Stimulated activated CD4-positive, alpha-beta T cell treated with anti-CD3 and anti-CD28 coated beads, Interleukin-2, amount 100 ng/mL, for 4 hours (primary cell): ENCODE results near the gene CR2.
A peak's percentile ranks its signal among the peaks of the same experiment; 100 is the strongest.
"Not testable (repeated sequence)": the region's sequence is repeated elsewhere in the genome, so short reads cannot be mapped to it uniquely, and the experiment has no call there.

Experiments used
- DNase-seq: peaks from one replicate; pipeline ENCODE4 v3.0.0-alpha.2; 2020; ENCODE audit warnings: low read depth

Gene CR2

DNA sequence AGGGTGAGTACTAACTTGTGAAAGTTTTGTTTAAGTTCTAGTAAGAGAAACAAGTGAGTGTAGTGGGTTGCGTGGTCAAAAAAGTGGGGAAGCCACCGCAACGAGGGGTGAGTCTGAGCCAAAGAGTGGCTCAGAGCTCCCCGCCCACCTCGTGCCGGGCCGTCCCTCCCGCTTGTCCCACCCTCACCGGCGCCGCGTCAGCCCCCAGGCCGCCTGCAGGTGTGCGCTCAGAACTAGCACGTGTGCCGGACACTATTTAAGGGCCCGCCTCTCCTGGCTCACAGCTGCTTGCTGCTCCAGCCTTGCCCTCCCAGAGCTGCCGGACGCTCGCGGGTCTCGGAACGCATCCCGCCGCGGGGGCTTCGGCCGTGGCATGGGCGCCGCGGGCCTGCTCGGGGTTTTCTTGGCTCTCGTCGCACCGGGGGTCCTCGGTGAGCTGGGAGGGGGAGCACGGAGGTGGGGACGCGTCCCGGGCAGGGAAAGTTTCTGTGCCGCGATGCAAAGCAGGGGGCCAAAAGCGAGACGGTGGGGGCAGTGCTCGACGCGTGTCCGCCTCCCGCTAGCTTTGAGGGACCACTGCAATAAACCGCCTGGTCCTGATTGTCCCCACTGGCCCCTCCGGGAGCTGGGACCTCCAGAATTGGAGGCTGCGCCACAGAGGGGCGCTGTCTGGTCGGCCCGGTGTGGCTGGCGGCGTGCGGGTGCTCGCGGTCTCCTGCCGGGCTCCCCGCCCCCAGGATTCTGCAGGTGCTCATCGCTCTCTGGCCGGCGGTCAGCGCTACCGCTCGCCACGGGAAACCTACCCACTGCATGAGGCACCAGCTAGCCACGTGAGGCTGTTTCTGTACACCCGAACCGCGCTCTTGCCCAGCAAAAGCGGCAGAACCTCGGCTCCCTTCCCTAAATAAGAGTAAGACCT is at the start of gene CR2:
Gene CR2 (plus strand): TSS at position 283 of the 919 bp plus-strand sequence. CDS start 91 bp downstream, at position 374.
- peak; percentile 29 for DNase-seq

DNA sequence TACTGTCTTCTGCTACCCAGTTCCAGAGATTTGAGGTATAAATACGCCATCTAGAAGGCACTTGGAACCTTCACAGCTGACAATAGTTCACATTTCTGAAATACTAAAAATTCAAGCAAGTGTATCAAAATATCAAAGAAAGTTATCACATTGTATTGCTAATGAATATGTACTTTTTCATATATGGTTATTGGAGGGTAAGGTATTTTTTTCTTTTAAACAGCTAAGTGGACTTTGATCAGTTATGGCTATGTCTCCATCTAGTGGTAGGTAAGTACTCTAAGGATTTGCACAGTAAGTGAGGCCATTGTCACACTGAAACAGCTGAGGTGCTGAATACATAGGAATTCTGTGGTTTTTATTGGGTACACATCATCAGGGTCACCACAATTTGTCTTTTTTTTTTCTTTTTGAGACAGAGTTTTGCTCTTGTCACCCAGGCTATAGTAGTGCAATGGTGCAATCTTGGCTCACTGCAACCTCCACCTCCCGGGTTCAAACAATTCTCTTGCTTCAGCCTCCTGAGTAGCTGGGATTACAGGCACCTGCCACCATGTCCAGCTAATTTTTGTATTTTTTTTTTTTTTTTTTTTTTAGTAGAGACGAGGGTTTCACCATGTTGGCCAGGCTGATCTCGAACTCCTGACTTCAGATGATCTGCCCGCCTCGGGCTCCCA is 49.1 kb upstream of the CR2 start:
- no peak for DNase-seq

DNA sequence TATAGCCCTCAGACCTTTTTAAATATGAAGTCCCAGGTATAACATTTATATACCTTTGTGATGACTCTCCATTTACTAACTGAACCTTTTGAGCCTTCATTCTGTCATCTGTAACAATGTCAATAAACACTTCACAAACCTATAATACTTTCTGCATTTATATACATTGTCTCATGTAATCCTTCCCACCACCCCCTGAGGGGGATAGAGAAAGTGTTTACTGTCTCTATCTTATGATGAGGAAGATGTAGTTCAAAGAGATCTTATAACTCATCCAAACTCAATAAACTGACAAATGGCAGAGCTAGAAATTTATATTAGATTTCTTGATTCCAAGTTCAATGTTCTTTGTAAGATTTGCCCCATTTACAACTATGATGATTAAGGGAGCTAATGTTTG is 48.3 kb upstream of the CR2 start:
- no peak for DNase-seq

DNA sequence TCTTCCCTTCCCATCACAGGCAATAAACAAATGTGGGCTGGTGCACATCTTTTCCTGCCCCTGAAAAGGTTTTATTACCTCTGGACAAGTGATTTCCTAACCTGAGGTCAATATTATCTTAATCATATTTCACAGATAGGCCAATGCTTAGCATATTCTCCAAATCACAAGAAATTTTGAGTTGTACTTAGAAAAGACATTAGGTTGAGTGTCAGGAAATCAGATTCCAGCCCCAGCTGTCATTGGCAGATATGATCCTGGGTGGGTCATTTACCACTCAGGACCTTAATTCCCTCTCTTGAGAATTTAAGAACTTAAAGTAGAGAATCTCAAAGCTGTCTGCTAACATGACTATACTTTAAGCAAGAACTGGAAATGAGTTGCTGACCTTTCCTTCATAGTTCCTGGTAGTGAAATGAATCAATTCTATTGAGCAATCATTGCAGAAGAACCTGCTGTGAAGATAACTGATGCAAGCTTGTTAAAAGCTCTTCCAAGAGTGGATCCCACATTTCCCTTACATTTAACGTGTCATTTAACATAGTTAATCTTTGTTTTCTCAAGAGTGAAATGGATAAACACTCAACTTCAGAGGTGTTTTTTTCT is 46.4 kb upstream of the CR2 start:
- no peak for DNase-seq

DNA sequence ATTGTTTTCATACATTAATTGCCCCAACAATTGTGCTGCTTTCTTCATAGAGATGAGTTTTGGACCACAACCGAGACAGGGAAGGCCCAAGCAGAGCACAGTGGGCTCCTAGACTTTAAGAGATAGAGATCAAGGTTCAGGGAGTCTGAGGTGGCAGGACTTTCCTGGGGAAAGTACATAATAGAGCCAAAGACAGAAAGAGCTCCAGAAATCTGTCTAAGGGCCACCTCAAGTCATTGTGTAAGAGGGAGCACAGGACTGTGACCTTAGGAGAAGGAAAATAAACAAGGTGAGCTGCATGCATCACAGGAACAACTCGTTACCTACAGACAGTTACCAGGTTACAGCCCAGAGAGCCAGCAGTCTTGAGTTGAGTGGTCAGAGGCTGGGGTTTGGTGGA is 41.3 kb upstream of the CR2 start:
- DNase-seq = no peak

DNA sequence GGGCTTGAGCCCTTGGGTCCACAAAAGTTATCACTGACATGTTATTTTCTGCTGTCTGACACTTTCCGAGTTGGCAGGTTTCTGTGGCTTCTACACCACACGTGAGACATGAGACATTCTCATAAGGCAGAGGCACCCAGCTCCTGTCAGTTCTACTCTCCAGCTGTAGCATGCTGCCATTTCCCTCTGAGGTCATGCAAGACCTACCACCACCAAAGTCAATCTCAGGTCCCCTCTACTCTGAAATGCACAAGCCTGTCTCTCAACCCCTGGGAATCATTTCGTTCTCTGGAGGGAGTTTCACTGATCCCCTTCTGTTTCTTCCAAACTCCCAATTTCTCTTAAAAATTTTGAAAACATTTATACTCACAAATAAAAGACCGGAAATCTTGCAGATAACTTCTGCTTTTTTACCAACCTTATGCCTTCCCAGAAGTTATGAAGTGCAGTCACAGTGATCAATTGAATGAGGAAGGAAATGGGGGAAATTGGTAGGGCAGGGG is 39.5 kb upstream of the CR2 start:
- DNase-seq = no peak

DNA sequence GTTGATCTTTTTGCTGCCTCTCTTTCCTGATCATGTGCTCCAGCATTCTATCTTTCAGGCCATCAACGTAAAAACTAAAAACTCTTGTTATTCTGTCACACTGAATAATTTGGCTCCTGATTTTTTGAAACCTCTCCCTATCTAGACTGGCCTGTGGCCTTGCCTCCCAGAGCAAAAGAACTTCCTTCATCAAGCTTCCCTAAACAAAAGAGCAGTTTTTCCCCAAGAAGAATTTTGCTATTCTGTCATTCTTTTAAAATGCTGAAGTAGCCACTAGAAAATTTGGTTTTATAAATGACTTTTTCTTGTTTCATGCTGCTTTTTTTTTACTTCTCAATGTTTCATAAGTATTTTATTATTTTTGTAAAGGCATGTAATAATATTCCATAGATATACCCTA is 37.1 kb upstream of the CR2 start:
- DNase-seq = no peak

DNA sequence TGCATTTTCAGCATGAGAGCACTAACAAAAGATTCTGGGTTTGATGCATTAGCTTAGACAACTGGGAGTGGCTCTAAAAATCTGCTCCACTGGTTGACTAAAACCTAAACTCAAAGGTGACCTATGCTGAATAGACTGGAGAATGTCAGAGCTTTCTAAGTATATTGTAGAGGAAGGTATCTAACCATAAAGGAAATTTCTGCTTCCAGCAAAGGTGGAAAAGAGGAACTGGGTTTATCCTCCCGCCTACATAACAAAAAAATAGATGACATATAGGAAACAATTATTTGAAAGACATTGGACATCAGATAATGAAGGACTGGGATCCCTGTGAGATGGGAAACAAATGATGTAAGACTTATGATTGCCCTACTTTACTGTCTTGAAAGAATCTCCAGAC is 35.8 kb upstream of the CR2 start:
- no peak for DNase-seq

DNA sequence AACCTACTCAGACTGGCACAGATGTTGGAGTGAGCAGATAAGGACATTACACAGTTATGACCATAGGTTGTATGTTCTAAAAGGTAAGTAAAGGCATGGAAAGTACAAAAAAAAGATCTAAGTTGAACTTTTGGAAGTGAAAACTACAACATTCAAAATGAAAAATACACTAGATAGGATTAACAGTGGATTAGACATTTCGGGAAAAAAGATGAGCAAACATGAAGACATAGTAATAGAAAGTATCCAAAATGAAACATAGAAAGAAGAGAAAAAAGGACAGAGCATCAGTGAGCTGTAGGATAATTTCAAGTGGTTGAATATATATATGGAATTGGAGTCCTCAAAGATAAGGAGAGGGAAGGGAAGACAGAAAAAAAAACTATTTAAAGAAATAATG is 34.0 kb upstream of the CR2 start:
- DNase-seq = no peak

DNA sequence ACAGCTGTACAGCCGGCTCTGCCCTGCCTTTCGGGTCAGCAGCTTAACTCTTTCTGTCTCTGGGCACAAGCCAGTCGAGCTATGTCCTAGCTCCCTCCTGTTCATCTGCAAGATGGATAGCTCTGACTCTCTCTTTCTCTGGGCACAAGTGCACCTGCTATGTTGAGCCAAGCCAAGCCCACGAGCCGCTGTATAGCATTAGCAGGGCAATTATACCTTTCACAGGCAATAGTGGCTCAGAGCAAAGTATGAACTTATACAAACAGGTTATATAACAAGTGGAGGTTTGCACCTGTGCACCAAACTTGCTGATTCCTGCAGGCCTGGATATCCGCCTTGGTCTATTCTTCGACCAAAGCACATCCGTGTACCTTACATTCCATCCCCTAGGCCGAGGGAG is 33.0 kb upstream of the CR2 start:
- DNase-seq = no peak

DNA sequence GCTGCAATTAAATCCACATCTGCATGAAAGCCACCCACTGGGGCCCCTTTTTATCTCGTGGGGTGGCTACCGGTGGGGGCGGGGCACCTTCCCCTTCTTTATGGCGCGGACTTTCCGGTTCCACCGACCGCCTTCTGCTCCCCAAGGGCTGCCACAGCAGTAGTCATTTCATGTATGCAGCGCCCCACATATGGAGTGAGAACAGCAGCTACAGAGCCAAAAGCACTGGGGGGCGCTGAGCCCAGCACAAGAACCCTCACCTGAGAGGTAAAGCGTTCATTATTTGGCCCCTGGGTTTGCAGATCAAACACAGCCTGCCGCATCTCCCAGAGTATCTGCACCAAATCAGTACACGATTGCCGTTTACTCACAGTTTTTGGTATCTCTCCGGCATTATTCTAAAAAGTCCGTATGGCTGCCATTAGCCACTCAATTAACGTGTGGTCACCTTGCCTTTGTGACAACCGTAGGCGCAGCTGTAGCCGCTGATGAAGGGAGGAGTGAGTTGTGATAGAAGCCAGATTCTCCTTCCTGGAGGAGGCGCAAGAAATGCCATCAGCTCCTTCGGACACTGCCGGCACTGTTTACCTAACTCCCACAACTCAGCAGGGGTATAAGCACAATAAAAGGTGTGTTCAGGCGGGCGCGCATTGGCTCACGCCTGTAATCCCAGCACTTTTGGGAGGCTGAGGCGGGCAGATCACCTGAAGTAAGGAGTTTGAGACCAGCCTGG is 30.4 kb upstream of the CR2 start:
- no peak for DNase-seq

DNA sequence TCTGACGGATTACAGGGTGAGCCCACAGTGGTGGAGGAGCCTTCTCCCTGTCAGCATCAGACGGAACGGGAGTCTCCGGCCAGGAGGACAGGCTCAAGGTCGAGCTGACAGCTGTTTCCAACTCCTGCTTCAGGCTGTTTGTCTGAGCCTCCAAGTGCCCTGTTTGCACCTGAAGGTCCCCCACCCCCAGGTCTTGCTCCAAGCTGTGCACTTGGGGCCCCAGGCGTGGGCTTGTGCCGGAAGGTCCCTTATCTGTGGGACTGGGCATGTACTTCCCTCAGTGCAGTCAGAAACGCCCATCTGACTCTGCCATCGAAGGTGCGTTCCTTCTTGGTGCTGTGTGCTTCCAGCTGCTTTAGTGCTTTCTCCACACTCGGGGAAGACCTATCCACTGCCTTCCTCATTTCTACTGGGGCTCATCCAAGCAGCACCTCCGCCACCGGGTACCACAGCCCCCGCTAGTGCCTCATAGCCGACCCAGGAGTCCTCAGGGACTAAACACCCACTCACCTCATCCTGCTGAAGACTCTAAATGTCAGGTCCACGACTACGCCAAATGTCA is 29.5 kb upstream of the CR2 start:
- no peak for DNase-seq

DNA sequence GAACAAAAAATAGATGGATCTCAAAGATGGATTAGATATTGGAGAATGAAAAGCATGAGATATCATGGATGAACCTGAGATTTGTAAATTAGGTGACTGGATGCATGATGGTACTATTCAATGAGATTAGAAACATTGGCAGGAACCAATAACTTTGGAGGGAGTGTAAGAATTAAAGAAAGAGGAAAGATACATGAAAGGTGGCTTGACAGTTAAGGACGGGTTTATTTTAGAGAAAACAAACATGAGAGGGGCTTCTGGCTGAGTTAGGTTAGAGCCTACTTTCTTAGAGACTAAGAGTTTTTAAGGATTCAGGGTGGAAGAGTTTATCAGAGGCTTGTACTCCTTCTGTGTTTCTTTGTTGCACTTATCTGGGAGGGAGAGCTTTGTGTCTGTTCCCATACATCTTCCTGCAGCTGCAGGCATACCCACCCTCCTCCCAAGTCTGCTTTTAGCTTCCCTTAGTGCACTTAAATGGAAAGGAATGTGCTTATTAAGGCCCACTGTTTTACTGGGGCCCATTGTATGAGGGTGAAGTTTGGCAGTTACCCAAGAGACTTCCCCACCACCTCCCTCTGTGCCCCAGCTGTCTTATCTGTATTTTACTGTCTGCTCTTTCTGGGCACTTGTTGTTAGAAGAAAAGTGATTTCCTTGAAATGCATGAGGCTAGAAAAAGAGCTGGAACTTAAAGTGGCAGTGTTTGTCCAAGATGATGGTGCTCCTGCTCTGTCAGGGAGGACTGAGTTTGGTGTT is 26.1 kb upstream of the CR2 start:
- DNase-seq = no peak

DNA sequence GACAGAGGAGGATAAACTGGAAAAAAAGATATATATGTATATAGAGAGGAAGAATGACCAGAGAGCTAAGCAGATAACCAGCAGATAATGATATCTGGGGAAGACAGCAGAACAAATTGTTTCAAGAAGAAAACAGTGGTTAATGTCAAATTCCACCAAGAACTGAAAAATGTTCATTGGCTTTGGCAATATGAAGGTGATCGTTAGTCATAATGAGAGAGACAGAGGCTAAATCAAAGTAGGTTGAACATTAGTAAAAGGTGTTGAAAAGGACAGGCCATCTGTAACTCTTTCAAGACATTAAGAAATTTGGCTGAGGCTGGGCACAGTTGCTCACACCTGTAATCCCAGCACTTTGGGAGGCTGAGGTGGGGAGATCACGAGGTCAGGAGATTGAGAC is 25.3 kb upstream of the CR2 start:
- no peak for DNase-seq

DNA sequence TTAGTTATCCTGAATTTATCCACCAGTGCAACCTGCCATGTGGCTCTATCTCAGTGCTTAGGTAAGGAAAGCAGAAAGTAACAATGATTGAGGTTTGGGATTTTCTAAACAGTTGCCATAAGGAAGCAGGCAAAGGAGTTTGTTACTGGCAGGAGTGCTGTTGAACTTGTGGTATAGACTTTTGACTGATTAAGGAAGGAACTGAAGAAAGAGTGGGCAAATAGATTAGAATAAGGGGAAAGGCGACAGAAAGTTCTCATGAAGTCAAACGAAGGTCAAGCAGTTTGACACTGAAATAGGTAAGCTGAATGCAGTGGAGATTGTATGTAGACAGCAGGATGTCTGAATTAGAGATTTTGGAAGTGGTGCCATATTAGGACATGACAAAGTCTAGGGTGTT is 24.2 kb upstream of the CR2 start:
- no peak for DNase-seq

DNA sequence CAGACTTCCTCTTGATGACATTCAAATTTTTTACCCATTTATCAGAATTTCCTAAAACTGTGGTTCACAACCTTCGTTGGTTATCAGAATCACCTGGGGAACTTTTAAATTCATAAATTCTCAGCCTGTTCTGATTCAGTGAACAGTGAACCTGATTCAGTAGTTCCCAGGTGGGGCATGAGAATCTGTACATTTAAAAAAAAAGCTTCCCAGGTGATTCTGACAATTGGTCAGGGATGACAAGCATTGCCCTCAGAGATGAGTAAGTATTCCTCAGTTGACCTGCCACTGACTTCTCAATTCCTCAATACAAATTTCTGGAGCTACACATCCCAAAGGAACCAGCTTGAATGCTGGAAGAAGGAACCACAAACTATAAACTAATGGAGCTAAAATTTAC is 23.5 kb upstream of the CR2 start:
- no peak for DNase-seq

DNA sequence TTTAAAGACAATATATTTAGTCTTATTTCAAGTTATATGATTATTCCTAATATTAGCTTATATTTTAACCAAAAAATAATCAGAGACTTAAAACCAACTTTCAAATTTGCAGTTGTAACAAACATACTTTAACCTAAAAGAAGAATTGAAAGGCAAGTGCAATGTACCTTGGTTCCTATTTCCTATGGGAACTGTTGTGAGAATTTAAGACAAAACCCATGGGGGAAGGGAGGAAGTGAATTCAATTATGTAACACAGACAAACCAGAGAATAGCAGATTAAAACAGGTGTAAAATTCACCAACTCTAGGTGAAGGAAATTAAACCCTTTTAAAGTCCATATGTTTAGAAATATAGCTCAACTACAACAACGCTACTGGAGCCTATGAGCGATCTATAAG is 22.6 kb upstream of the CR2 start:
- DNase-seq = no peak

DNA sequence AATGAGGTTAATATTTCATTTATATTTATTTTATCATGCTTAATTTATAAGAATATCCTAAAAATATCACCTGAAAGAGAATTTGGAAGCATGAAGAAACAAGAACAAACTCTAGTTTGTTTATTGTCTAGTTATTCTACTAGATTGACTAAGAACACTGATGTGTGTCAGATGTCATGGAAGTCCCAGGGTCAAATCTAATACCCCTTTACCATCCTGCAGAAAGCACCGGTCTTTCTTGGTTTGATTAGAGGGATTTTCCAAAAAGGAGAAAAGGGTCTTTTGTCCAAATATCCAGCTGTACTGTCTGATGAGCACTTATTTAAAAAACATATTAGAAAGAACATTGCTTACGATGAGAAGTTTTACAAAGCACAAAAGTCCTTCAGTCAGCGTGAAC is 20.7 kb upstream of the CR2 start:
- no peak for DNase-seq

DNA sequence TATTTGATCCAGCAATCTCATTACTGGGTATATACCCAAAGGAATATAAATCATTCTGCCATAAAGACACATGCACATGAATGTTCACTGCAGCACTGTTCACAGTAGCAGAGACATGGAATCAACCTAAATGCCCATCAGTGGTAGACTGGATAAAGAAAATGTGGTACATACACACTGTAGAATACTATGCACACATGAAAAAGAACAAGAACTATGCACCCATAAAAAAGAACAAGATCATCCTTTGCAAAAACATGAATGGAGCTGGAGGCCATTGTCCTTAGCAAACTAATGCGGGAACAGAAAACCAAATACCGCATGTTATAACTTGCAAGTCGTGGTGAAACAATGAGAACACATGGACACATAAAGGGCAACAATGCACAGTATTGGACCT is 17.4 kb upstream of the CR2 start:
- DNase-seq = not testable (repeated sequence)

DNA sequence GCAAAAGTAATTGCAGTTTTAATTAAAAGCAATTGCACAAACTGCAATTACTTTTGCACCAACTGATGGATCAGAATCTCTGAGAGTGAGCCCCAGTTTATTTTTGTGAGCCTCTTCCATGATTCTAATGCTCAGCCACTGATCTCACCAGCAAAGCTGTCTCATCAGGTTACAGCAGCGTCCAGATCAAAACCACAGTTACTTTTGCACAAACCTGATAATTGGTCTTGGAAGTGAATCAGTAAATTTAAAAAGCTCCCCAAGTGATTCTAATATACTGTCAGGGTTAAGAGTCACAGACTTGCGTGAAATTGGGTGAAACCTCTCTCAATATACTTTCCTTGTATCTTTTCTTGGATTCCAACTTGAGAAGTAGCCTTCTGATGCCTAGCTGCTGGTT is 13.5 kb upstream of the CR2 start:
- no peak for DNase-seq

DNA sequence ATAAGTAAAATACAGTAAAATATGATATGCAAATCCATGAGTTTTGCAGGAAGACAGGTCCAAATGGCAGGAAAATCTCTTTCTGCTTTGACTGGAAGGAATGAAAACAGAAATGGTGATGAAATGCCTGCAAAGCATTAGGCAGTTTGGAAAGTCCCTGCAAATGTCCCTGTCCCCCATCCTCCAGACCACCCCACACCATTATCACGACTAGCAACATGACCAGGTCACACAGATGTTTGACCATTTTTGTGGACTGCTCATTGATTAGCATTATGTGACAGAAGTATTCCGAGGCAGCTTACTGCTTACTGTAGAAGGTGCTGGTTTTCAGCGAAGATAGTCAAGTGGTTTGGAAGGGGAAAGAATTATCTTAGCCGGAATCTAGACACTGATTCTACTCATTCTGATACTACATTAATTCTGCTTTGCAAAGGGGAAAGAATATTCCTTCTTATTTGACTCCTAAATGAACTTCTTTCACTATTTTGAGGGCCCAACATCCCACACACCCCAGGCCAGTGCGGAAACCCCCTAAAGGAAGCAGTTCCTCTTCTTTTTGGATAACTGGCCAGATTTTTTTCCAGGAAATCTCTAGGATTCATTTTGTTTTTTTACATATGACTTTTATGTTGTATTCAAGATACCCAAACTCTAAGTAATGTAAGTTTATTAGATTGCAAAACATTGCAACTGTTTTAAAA is 9.5 kb upstream of the CR2 start:
- DNase-seq = no peak
